Muscle of leg (tissue), 11 donors: ENCODE measurements around the gene TMED7. TPM values are rescaled to one million over a fixed set of nuclear protein-coding genes. Genes with fewer than 3 reads are reported as not detected.
"Not testable (repeated sequence)": the region's sequence is repeated elsewhere in the genome, so short reads cannot be mapped to it uniquely, and the experiment has no call there.

Experiments used
- DNase-seq: peaks from one replicate; pipeline ENCODE4 v3.0.0; 2013
- H3K27ac ChIP-seq: one replicate; pipeline ENCODE4 v1.5.1; 2013; ENCODE audit warnings: mild to moderate bottlenecking, low read length, control low read depth
- H3K27me3 ChIP-seq: one replicate; pipeline ENCODE4 v1.6.1; 2013; ENCODE audit warnings: low read length; ENCODE audit not compliant: control insufficient read depth, insufficient read depth
- H3K36me3 ChIP-seq: one replicate; pipeline ENCODE4 v1.6.1; 2013; ENCODE audit warnings: low read length; ENCODE audit not compliant: control insufficient read depth, insufficient read depth
- H3K4me1 ChIP-seq: one replicate; pipeline ENCODE4 v1.6.1; 2013; ENCODE audit warnings: low read length; ENCODE audit not compliant: control insufficient read depth, insufficient read depth
- H3K4me3 ChIP-seq: one replicate; pipeline ENCODE4 v1.5.1; 2013; ENCODE audit warnings: low read length, control low read depth
- H3K9me3 ChIP-seq: replicated peaks from 2 replicates; pipeline ENCODE4 v1.6.1; 2013; ENCODE audit warnings: low read depth, low read length; ENCODE audit not compliant: control insufficient read depth
- WGBS: methylation state at CpG from one replicate; pipeline ENCODE4 v1.1.5; 2013; ENCODE audit warnings: missing lambda C conversion rate; ENCODE audit not compliant: insufficient coverage; 5-methylcytosine and 5-hydroxymethylcytosine counted together
- polyA plus RNA-seq, 8 donors: library from polyadenylated mRNA; unstranded; fragments of 120-200 nt; gene quantifications; one replicate each; pipeline versions ENCODE4 v1.2.1 to v1.2.3, GENCODE V29; 2013; ENCODE audit warnings: inconsistent platforms in 1 of 8, low replicate concordance in 1 of 8; ENCODE audit not compliant: insufficient read length in 8 of 8, insufficient read depth in 1 of 8
- total RNA-seq: library from RNA; stranded (reverse); fragments of 120-200 nt; gene quantifications from one replicate; pipeline ENCODE4 v1.2.4, GENCODE V29; 2013

TMED7 gene
- total and polyA plus RNA-seq, 9 donors = 49.3 to 79.6 (median 61.7) TPM

- Histone ChIP-seq H3K4me3 (no peak overlapping the region), H3K36me3 (no peaks in the 10 kb centered on the region), H3K9me3 (no peaks in the 10 kb centered on the region), H3K27me3 (no peaks in the 10 kb centered on the region), H3K4me1 (no peaks in the 10 kb centered on the region), H3K27ac (no peak overlapping the region)
- WGBS = 77% methylated on average over 2 of the region's 2 CpGs
- no peak for DNase-seq
Observed at GRCh38 chr5:115657125-115657880, 31.5 kb upstream of the TMED7 start.

DNA sequence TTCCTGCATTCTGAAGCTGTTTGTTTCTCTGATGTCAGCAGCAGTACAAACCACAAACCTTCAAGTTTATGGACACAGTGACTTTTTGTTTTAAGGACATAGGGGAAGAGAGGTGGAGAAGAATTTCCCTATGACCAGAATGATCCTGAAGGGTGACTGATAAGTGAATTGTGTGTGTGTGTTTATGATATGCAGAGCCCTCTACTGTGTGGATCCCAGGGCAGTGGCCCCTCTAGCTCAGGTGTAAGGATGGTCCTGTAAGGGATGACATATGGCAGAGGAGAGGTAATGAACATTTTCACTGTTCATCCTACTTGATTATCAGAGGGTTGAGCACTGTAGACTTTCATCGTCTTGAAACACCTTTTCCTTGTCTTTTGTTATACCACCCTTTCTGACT is 30.6 kb upstream of the TMED7 start:
- H3K27ac ChIP-seq = no peak overlapping the region
- WGBS = 100% methylated on average over 1 of the region's 1 CpG
- no peaks in the 10 kb centered on the region for H3K4me1 ChIP-seq
- H3K4me3 ChIP-seq = no peak overlapping the region
- DNase-seq = no peak
- no peaks in the 10 kb centered on the region for H3K27me3 ChIP-seq
- H3K9me3 ChIP-seq = no peaks in the 10 kb centered on the region
- H3K36me3 ChIP-seq = no peaks in the 10 kb centered on the region

DNA sequence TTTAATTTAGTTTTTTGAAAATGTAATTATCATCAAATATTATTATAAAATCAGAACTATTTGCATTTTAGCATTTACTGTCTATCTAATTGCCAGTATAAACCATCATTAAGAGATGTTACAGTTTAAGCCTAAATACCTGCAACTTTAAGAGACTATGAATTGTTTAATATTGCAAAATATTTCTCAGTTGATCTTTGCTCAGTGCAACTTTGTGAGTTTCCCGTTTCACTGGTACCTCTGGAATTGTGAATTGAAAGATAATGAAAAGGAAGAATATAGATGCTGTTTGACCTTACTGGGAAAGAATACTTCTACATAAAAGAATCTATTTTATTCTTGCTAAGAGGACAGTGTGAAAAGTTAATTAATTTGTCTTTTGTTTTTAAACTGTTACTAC is 30.2 kb upstream of the TMED7 start:
- DNase-seq = no peak
- no peaks in the 10 kb centered on the region for H3K4me1 ChIP-seq
- WGBS = no CpG with 5 or more reads among the region's 1 CpG
- no peak overlapping the region for H3K4me3 ChIP-seq
- no peak overlapping the region for H3K27ac ChIP-seq
- no peaks in the 10 kb centered on the region for H3K27me3 ChIP-seq
- no peaks in the 10 kb centered on the region for H3K36me3 ChIP-seq
- no peaks in the 10 kb centered on the region for H3K9me3 ChIP-seq

- Histone ChIP-seq H3K27ac (no peak overlapping the region), H3K4me3 (no peak overlapping the region), H3K4me1 (no peaks in the 10 kb centered on the region), H3K9me3 (no peaks in the 10 kb centered on the region), H3K36me3 (no peaks in the 10 kb centered on the region), H3K27me3 (no peaks in the 10 kb centered on the region)
- no peak for DNase-seq
- WGBS = no CpG with 5 or more reads among the region's 1 CpG
Observed at GRCh38 chr5:115649541-115649940, 23.7 kb upstream of the TMED7 start.

- WGBS = 86% methylated on average over 1 of the region's 3 CpGs
- no peaks in the 10 kb centered on the region for H3K27me3 ChIP-seq
Observed at GRCh38 chr5:115648056-115648455, 22.2 kb upstream of the TMED7 start.

GRCh38 chr5:115645386-115645785 is 19.6 kb upstream of the TMED7 start:
- H3K4me1 ChIP-seq, H3K27ac ChIP-seq, H3K36me3 ChIP-seq, H3K27me3 ChIP-seq, H3K4me3 ChIP-seq, DNase-seq, H3K9me3 ChIP-seq: not testable (repeated sequence)
- no CpG with 5 or more reads among the region's 5 CpGs for WGBS

More at GRCh38 chr5:115648056-115648455, 22.2 kb upstream of the TMED7 start:
- no peak overlapping the region for H3K4me3 ChIP-seq
- no peaks in the 10 kb centered on the region for H3K9me3 ChIP-seq
- H3K27ac ChIP-seq = no peak overlapping the region
- no peak for DNase-seq
- no peaks in the 10 kb centered on the region for H3K36me3 ChIP-seq
- H3K4me1 ChIP-seq = no peaks in the 10 kb centered on the region

GRCh38 chr5:115644046-115644445 is 18.2 kb upstream of the TMED7 start:
- Histone ChIP-seq H3K27ac (no peak overlapping the region), H3K4me1 (no peaks in the 10 kb centered on the region), H3K9me3 (no peaks in the 10 kb centered on the region), H3K36me3 (no peaks in the 10 kb centered on the region), H3K4me3 (no peak overlapping the region), H3K27me3 (no peaks in the 10 kb centered on the region)
- no peak for DNase-seq
- no CpG with 5 or more reads among the region's 2 CpGs for WGBS

- Histone ChIP-seq H3K36me3 (no peaks in the 10 kb centered on the region), H3K4me3 (no peak overlapping the region), H3K4me1 (no peaks in the 10 kb centered on the region), H3K9me3 (no peaks in the 10 kb centered on the region), H3K27ac (no peak overlapping the region), H3K27me3 (no peaks in the 10 kb centered on the region)
- DNase-seq = no peak
- WGBS = no CpG with 5 or more reads among the region's 1 CpG
Observed at GRCh38 chr5:115641948-115642347, 16.1 kb upstream of the TMED7 start.

GRCh38 chr5:115640274-115640673 is 14.4 kb upstream of the TMED7 start:
- no peak overlapping the region for H3K27ac ChIP-seq
- no peak overlapping the region for H3K4me3 ChIP-seq
- H3K4me1 ChIP-seq = no peaks in the 10 kb centered on the region
- WGBS = 71% methylated on average over 1 of the region's 2 CpGs
- H3K27me3 ChIP-seq = no peaks in the 10 kb centered on the region
- no peaks in the 10 kb centered on the region for H3K36me3 ChIP-seq
- H3K9me3 ChIP-seq = no peaks in the 10 kb centered on the region
- DNase-seq = no peak

DNA sequence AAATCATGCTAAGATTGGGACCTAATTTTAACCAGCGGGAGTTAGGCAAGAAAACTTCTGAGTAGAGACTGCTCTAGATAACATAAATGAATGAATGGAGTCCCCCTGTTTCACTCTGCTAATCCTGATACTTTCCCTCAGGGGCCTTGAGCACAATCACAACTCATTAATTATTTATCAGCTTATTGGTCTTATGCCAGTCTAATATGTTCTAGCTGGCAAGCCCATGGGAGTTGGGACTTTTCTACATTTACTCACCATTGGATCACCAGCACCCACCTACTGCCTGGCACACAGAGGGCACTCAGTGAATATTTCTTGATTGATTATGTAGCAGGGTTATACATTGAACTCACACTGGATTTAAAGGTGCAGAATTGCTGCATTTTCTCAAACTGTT is 13.5 kb upstream of the TMED7 start:
- no peak for DNase-seq
- WGBS = no CpG with 5 or more reads among the region's 1 CpG
- peaks cover under 1% of the 10 kb centered on the region for H3K4me1 ChIP-seq
- no peaks in the 10 kb centered on the region for H3K36me3 ChIP-seq
- H3K27me3 ChIP-seq = no peaks in the 10 kb centered on the region
- H3K9me3 ChIP-seq = no peaks in the 10 kb centered on the region
- no peak overlapping the region for H3K4me3 ChIP-seq
- H3K27ac ChIP-seq = no peak overlapping the region

DNA sequence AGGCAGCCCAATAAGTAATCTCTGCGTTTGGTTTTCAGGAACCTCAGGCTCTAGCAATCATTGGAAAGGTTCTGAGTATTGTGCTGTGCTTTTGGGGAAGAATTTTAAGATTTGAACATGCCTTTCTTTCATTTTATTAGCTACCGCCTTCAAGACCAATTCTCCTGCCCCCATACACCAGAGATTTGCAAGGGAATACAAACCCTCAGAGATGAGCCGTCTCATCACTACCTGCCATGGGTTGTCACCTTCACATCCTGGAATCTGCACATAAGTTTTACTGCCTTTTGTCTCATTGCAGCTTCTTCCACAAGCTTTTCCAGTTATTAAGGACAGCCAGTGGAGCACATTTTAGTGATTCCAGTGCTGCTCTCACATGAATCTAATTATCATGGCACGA is 11.7 kb upstream of the TMED7 start:
- Histone ChIP-seq H3K27ac (no peak overlapping the region), H3K36me3 (no peaks in the 10 kb centered on the region), H3K9me3 (no peaks in the 10 kb centered on the region), H3K4me3 (no peak overlapping the region), H3K27me3 (no peaks in the 10 kb centered on the region), H3K4me1 (peaks cover 2% of the 10 kb centered on the region)
- DNase-seq = no peak
- WGBS = 72% methylated on average over 2 of the region's 4 CpGs
